MCF 10A (cell line): ENCODE results near the gene ENTHD1. TPM values are rescaled to one million over a fixed set of nuclear protein-coding genes. Genes with fewer than 3 reads are reported as not detected.

ENCODE experiments used
- BruUV-seq: library from RNA; stranded (reverse); fragments of 400-500 nt; replicated peaks from 2 replicates; lab custom pipeline; 2021; lab: Mats Ljungman, UMichigan
- CTCF ChIA-PET: fragments of 300-600 bp; sonication (Branson Sonifier 250); formaldehyde crosslinking; extraction: SDS; loops from one replicate; lab custom pipeline; 2021; ENCODE audit warnings: antibody characterized with exemption, inconsistent platforms; lab: Yijun Ruan, JAX
- POLR2A ChIA-PET: fragments of 300-600, 350-650 bp; sonication (Branson Sonifier 250); formaldehyde crosslinking; extraction: SDS; loops from one replicate; lab custom pipeline; 2020; ENCODE audit warnings: antibody characterized with exemption, inconsistent platforms; lab: Yijun Ruan, JAX
- DNase-seq: peaks from one replicate; pipeline ENCODE4 v3.0.0-alpha.2; 2018; ENCODE audit not compliant: unreplicated experiment
- H3K27ac Mint-ChIP-seq: one replicate; pipeline ENCODE4 v1.8.0; 2022; ENCODE audit warnings: mild to moderate bottlenecking, low read depth, mixed read lengths; ENCODE audit not compliant: unreplicated experiment
- H3K27me3 Mint-ChIP-seq: one replicate; pipeline ENCODE4 v1.8.0; 2022; ENCODE audit warnings: mixed read lengths; ENCODE audit not compliant: insufficient read depth, unreplicated experiment
- H3K36me3 Mint-ChIP-seq: one replicate; pipeline ENCODE4 v1.8.0; 2022; ENCODE audit warnings: mild to moderate bottlenecking, moderate library complexity, mixed read lengths; ENCODE audit not compliant: insufficient read depth, unreplicated experiment
- H3K4me1 Mint-ChIP-seq: one replicate; pipeline ENCODE4 v1.8.0; 2022; ENCODE audit warnings: mixed read lengths; ENCODE audit not compliant: insufficient read depth, unreplicated experiment
- H3K4me3 Mint-ChIP-seq: one replicate; pipeline ENCODE4 v1.8.0; 2022; ENCODE audit warnings: mild to moderate bottlenecking, moderate library complexity, mixed read lengths; ENCODE audit not compliant: unreplicated experiment
- H3K9me3 Mint-ChIP-seq: one replicate; pipeline ENCODE4 v1.8.0; 2022; ENCODE audit warnings: mixed read lengths; ENCODE audit not compliant: unreplicated experiment
- CTCF ChIP-seq: fragments of 200-600 bp; IDR thresholded peaks from one replicate; pipeline ENCODE4 v1.8.0; 2022; ENCODE audit warnings: antibody characterized with exemption, mild to moderate bottlenecking; ENCODE audit not compliant: unreplicated experiment
- intact Hi-C: fragments of 100-400 bp; cut with micrococcal nuclease; formaldehyde crosslinking; loops from 2 replicates; pipeline ENCODE4 v1.14.1; 2022
- total RNA-seq: library from RNA; stranded (reverse); gene quantifications from 2 replicates; pipeline ENCODE4 v1.2.3, GENCODE V29; 2022

Gene ENTHD1
- total RNA-seq, 1 experiment from 2014 or later: not detected

DNA sequence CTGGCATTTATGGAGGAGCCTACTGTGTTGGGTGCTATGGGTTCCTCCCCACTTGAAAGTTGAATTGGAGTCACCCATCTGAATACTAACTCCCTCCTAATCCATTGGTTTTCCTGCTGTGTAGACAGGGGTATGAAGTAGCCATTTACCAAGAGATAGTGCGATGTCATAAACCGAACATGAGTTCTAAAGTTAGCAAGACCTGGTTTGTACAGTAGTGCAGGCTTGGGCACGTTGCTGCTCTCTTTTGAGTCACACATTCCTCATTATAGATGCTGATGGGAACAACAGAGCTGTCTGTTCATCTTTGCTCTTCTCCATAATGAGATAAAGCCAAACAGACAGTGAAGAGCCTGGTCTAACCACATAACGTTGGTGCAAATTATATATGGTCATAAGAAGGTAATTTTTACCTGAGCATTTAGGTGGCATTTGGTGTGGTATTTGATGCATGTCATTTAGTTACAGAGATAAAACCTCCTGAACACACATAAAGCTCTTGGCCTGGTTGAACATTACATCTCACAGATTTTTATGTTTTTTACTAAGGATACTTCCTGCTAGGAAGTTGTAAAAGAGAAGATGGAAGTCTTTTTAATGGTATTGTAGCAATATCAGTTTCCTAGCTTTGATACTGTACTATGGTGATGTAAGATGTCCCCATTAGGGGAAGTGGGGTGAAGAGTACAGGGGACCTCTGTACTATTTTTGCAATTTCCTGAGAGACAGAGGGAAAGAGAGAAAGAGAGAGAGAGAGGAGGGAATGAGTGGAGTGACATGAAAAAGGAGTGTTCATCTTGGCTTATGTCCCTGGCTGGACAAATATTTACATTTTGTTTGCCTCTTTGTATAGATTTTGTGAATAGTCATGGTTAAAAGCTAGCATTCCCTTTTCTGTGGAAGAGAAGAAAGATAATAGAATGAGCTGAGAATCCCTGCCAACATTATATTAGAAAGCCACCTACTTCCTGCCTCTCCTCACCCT lies 35.3 kb upstream of the ENTHD1 start:
- Mint-ChIP-seq H3K4me3 (no peak overlapping the region), H3K36me3 (no peaks in the 10 kb centered on the region), H3K27ac (no peak overlapping the region), H3K9me3 (no peaks in the 10 kb centered on the region), H3K4me1 (no peaks in the 10 kb centered on the region), H3K27me3 (no peaks in the 10 kb centered on the region)
- ChIA-PET CTCF (interaction anchor here (0.9 to 1.7 kb wide), 3 partner anchors 25 to 96 kb away, joined by 3 to 8 read pairs (median 4); no protein-coding TSS in a partner anchor), POLR2A (interaction anchor here (0.6 to 1.7 kb wide), 4 partner anchors 11 to 116 kb away, joined by 3 to 4 read pairs (median 3); no protein-coding TSS in a partner anchor)
- TF ChIP-seq CTCF: no peak
- BruUV-seq: no TSS peak
- peak; percentile 23 for DNase-seq
- intact Hi-C loops: no loop called here

GRCh38 chr22:39927544-39927943 lies 34.0 kb upstream of the ENTHD1 start:
- ChIA-PET CTCF (interaction anchor here (0.7 to 1.5 kb wide), 2 partner anchors 39 to 97 kb away, joined by 3 to 8 read pairs; no protein-coding TSS in a partner anchor), POLR2A (interaction anchor here (1.3 to 1.7 kb wide), 3 partner anchors 10 to 70 kb away, joined by 3 to 4 read pairs (median 3); no protein-coding TSS in a partner anchor)
- DNase-seq: no peak
- no TSS peak for BruUV-seq
- peaks cover 6% of the 10 kb centered on the region for H3K27me3 Mint-ChIP-seq
- no peaks in the 10 kb centered on the region for H3K4me1 Mint-ChIP-seq
- no peak for TF ChIP-seq CTCF
- H3K9me3 Mint-ChIP-seq: no peaks in the 10 kb centered on the region
- no peaks in the 10 kb centered on the region for H3K36me3 Mint-ChIP-seq
- intact Hi-C loops: no loop called here
- no peak overlapping the region for H3K4me3 Mint-ChIP-seq
- no peak overlapping the region for H3K27ac Mint-ChIP-seq

DNA sequence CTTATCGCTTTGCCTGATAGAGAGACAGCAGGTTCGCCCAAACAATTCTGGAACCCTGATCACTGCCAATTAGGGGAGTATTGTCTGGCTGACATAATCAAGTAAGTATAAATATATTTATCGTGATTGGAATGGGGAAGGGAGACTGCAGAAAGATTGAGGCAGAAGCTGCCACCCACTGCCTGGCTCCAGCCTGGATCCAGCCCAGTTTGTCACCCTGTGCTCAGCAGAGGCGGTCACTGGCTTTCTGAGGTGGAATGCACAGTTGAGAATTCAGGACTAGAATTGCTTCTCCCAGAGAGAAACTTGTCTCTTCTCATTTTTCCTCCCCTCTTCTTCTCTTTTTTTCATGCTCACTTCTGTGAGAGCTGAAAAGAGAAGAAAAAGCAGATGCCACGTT lies 33.2 kb upstream of the ENTHD1 start:
- H3K27ac Mint-ChIP-seq: no peak overlapping the region
- TF ChIP-seq CTCF: no peak
- no peak overlapping the region for H3K4me3 Mint-ChIP-seq
- no TSS peak for BruUV-seq
- no peaks in the 10 kb centered on the region for H3K36me3 Mint-ChIP-seq
- H3K9me3 Mint-ChIP-seq: no peaks in the 10 kb centered on the region
- ChIA-PET POLR2A (no interaction called here), CTCF (interaction anchor here (0.6 to 0.7 kb wide), 2 partner anchors 34 to 240 kb away, joined by 3 to 4 read pairs; no protein-coding TSS in a partner anchor)
- no peaks in the 10 kb centered on the region for H3K4me1 Mint-ChIP-seq
- no peak for DNase-seq
- H3K27me3 Mint-ChIP-seq: peaks cover 13% of the 10 kb centered on the region
- intact Hi-C loops: no loop called here
